Fibroblast of lung (primary cell): ENCODE results near the gene DNAH1. TPM values are rescaled to one million over a fixed set of nuclear protein-coding genes. Genes with fewer than 3 reads are reported as not detected.

Source experiments
- DNase-seq, 2 donors: peaks; one replicate each; pipeline versions ENCODE4 v3.0.0 to v3.0.0-alpha.2; 2010; ENCODE audit warnings: low read depth in 2 of 2
- H2AFZ ChIP-seq: 2 replicates; pipeline ENCODE4 v1.5.1; 2012; ENCODE audit warnings: low read length, control low read depth, inconsistent platforms
- H3K27ac ChIP-seq: 2 replicates; pipeline ENCODE4 v1.5.1; 2011; ENCODE audit warnings: low read length, control low read depth; ENCODE audit not compliant: insufficient read depth
- H3K27me3 ChIP-seq: 2 replicates; pipeline ENCODE4 v1.5.1; 2011; ENCODE audit warnings: mild to moderate bottlenecking, low read length; ENCODE audit not compliant: control insufficient read depth, insufficient read depth
- H3K36me3 ChIP-seq: 2 replicates; pipeline ENCODE4 v1.5.1; 2011; ENCODE audit warnings: low read length; ENCODE audit not compliant: control insufficient read depth, insufficient read depth
- H3K4me1 ChIP-seq: 2 replicates; pipeline ENCODE4 v1.5.1; 2011; ENCODE audit warnings: low read length; ENCODE audit not compliant: control insufficient read depth, insufficient read depth; ENCODE audit errors: extremely low read depth
- H3K4me2 ChIP-seq: 2 replicates; pipeline ENCODE4 v1.5.1; 2011; ENCODE audit warnings: low read length, control low read depth; ENCODE audit not compliant: insufficient read depth; ENCODE audit errors: extremely low read depth
- H3K4me3 ChIP-seq, 4 experiments: fragments of 200-600 bp in 1 of 4; sonication (generic) in 1 of 4; replicated peaks in 1 of 4; 2 replicates each; pipeline ENCODE4 v1.5.1; 2011 to 2016; ENCODE audit warnings: low read length in 4 of 4, low read depth in 3 of 4, mild to moderate bottlenecking in 3 of 4, control low read depth in 2 of 4, inconsistent platforms in 1 of 4, mixed read lengths in 1 of 4; ENCODE audit not compliant: insufficient read depth in 1 of 4; ENCODE audit errors: control extremely low read depth in 1 of 4
- H3K79me2 ChIP-seq: 2 replicates; pipeline ENCODE4 v1.5.1; 2012; ENCODE audit warnings: mild to moderate bottlenecking, low read length, inconsistent platforms; ENCODE audit not compliant: control insufficient read depth, insufficient read depth
- H3K9ac ChIP-seq: 2 replicates; pipeline ENCODE4 v1.5.1; 2011; ENCODE audit warnings: mild to moderate bottlenecking, low read length, control low read depth; ENCODE audit not compliant: insufficient read depth
- H3K9me3 ChIP-seq: 2 replicates; pipeline ENCODE4 v1.5.1; 2012; ENCODE audit warnings: low read depth, low read length; ENCODE audit not compliant: control insufficient read depth, insufficient read depth
- H4K20me1 ChIP-seq: 2 replicates; pipeline ENCODE4 v1.5.1; 2011; ENCODE audit warnings: low read length; ENCODE audit not compliant: control insufficient read depth, insufficient read depth; ENCODE audit errors: extremely low read depth
- EZH2 ChIP-seq: IDR thresholded peaks from 2 replicates; pipeline ENCODE4 v1.5.1; 2012; ENCODE audit warnings: low read length, control low read depth, mild to moderate bottlenecking; ENCODE audit errors: missing control alignments
- polyA plus RNA-seq, 2 donors: library from polyadenylated mRNA; depleted of rRNA in 1 of 2; stranded (reverse) in 1 of 2; unstranded in 1 of 2; fragments of >200 nt; gene quantifications; 2 replicates each; pipeline ENCODE4 v1.2.1, GENCODE V29; 2011 to 2012; ENCODE audit warnings: missing spikeins in 1 of 2
- total RNA-seq: library from RNA; depleted of rRNA; stranded (reverse); fragments of >200 nt; gene quantifications from 2 replicates; pipeline ENCODE4 v1.2.1, GENCODE V29; 2014
- TF ChIP-seq, protein P1 (sequence below), 2 donors: IDR thresholded peaks in 1 of 2; conservative IDR thresholded peaks in 1 of 2; 1 replicate in 1 of 2; 2 replicates in 1 of 2; pipeline ENCODE4 v1.5.1; 2011 to 2012; ENCODE audit warnings: low read length in 2 of 2, control low read depth in 1 of 2, inconsistent platforms in 1 of 2, low read depth in 1 of 2, mild to moderate bottlenecking in 1 of 2

DNAH1 gene
- total and polyA plus RNA-seq, 2 donors (not counting 1 experiment from before 2014, with no cell fraction given): 1.9 to 3.0 TPM

DNA sequence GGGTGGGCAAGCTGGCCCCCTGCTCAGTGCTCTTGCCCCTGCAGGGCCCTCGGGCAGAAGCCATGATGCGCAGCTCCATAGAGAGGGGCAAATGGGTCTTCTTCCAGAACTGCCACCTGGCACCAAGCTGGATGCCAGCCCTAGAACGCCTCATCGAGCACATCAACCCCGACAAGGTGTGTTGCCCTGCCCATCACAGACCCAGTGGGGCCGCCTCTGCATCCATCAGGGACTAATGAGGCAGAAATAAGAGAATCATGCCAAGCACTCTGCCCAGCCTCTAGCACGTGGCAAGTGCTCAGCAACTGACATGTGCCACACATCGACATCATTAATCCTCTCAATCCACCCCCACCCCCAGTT lies 79.4 kb downstream of the DNAH1 start:
- Histone ChIP-seq H3K9ac (no peak overlapping the region), H3K4me3 (no peak overlapping the region), H3K36me3 (peaks cover under 1% of the 10 kb centered on the region), H3K27ac (no peak overlapping the region), H3K9me3 (no peaks in the 10 kb centered on the region), H4K20me1 (no peaks in the 10 kb centered on the region), H3K79me2 (no peaks in the 10 kb centered on the region), H2AFZ (no peak overlapping the region), H3K27me3 (peaks cover 4% of the 10 kb centered on the region), H3K4me2 (no peak overlapping the region), H3K4me1 (no peaks in the 10 kb centered on the region)
- TF ChIP-seq, protein P1, sequence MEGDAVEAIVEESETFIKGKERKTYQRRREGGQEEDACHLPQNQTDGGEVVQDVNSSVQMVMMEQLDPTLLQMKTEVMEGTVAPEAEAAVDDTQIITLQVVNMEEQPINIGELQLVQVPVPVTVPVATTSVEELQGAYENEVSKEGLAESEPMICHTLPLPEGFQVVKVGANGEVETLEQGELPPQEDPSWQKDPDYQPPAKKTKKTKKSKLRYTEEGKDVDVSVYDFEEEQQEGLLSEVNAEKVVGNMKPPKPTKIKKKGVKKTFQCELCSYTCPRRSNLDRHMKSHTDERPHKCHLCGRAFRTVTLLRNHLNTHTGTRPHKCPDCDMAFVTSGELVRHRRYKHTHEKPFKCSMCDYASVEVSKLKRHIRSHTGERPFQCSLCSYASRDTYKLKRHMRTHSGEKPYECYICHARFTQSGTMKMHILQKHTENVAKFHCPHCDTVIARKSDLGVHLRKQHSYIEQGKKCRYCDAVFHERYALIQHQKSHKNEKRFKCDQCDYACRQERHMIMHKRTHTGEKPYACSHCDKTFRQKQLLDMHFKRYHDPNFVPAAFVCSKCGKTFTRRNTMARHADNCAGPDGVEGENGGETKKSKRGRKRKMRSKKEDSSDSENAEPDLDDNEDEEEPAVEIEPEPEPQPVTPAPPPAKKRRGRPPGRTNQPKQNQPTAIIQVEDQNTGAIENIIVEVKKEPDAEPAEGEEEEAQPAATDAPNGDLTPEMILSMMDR (conservative IDR thresholded peaks at IDR 0.05 in 1 of 2, IDR thresholded peaks at IDR 0.05 in 1 of 2; ENCODE audit: low read depth in 1 of 2, low read length in 2 of 2): no peak
- TF ChIP-seq EZH2: no peak
- no peak for DNase-seq

DNA sequence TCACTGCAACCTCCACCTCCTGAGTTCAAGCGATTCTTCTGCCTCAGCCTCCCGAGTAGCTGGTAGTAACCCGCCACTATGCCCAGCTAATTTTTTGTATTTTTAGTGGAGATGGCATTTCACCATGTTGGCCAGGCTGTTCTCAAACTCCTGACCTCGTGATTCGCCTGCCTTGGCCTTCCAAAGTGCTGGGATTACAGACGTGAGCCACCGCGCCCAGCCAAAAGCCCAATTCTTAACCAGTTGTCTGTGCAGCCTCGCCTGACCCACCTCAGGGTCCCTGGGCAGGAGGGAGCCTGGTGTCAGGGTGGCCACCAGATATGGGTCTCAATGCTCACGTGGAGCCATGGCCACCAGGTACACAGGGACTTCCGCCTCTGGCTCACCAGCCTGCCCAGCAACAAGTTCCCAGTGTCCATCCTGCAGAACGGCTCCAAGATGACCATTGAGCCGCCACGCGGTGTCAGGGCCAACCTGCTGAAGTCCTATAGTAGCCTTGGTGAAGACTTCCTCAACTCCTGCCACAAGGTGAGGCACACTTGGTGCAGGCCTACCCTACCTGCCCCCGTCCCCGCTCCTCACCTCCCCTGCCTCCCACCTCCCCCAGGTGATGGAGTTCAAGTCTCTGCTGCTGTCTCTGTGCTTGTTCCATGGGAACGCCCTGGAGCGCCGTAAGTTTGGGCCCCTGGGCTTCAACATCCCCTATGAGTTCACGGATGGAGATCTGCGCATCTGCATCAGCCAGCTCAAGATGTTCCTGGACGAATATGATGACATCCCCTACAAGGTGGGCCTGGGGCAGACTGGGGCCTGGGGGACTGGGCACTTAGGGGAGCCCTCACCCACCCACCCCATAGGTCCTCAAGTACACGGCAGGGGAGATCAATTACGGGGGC lies 80.1 kb downstream of the DNAH1 start:
- no peaks in the 10 kb centered on the region for H3K9me3 ChIP-seq
- no peak overlapping the region for H3K4me2 ChIP-seq
- no peak overlapping the region for H3K27ac ChIP-seq
- H2AFZ ChIP-seq: no peak overlapping the region
- no peaks in the 10 kb centered on the region for H3K79me2 ChIP-seq
- H3K4me1 ChIP-seq: no peaks in the 10 kb centered on the region
- peaks cover 3% of the 10 kb centered on the region for H3K36me3 ChIP-seq
- H3K4me3 ChIP-seq: no peak overlapping the region
- H3K9ac ChIP-seq: no peak overlapping the region
- peaks cover 4% of the 10 kb centered on the region for H3K27me3 ChIP-seq
- H4K20me1 ChIP-seq: no peaks in the 10 kb centered on the region
- TF ChIP-seq EZH2: no peak
- TF ChIP-seq, protein P1 (conservative IDR thresholded peaks at IDR 0.05 in 1 of 2, IDR thresholded peaks at IDR 0.05 in 1 of 2; ENCODE audit: low read depth in 1 of 2, low read length in 2 of 2): no peak
- no peak for DNase-seq

DNA sequence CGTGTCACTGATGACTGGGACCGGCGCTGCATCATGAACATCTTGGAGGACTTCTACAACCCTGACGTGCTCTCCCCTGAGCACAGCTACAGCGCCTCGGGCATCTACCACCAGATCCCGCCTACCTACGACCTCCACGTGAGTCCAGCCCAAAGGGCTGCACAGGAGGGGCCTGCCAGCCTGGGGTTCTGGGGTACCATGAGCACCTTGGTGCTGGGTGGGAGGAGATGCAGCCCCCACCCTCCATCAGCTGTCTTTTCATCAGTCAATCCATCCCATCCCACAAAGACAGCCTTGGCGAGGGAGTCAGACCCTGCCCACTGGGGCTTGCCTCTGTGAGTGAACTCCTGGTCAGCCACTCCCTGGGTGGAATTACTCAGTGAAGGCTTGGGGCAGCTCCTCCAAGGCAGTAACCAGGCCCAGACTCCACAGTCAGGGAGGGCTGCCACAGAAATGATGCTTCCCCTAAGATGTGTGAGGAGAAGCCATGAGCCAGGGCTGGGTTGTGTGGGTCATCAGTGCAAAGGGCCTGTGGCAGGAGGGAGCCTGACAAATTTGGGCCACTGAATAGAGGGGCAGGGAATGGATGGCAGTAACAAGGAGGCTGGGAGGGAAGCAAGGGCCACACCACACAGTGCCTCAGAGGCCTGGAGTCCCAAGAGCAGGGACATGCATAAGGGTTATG lies 80.9 kb downstream of the DNAH1 start:
- no peak overlapping the region for H3K4me3 ChIP-seq
- H2AFZ ChIP-seq: no peak overlapping the region
- H4K20me1 ChIP-seq: no peaks in the 10 kb centered on the region
- H3K9me3 ChIP-seq: no peaks in the 10 kb centered on the region
- H3K4me2 ChIP-seq: no peak overlapping the region
- H3K27ac ChIP-seq: no peak overlapping the region
- no peaks in the 10 kb centered on the region for H3K4me1 ChIP-seq
- no peaks in the 10 kb centered on the region for H3K79me2 ChIP-seq
- no peak overlapping the region for H3K9ac ChIP-seq
- no peak for TF ChIP-seq EZH2
- TF ChIP-seq, protein P1 (conservative IDR thresholded peaks at IDR 0.05 in 1 of 2, IDR thresholded peaks at IDR 0.05 in 1 of 2; ENCODE audit: low read depth in 1 of 2, low read length in 2 of 2): no peak
- H3K36me3 ChIP-seq: peaks cover 5% of the 10 kb centered on the region
- peaks cover 4% of the 10 kb centered on the region for H3K27me3 ChIP-seq
- no peak for DNase-seq
